DOHH2 (cell line): ENCODE data around the gene YIPF5.

Source experiments
- EZH2phosphoT487 ChIP-seq: fragments of 200-600 bp; sonication (generic); IDR thresholded peaks from 2 replicates; pipeline ENCODE4 v1.6.1; 2017; ENCODE audit warnings: borderline replicate concordance, mild to moderate bottlenecking, antibody characterized with exemption, low read length, moderate library complexity, mixed read lengths
- TF ChIP-seq, protein P1 (sequence below): fragments of 200-600 bp; sonication (generic); IDR thresholded peaks from one replicate; pipeline ENCODE4 v1.5.1; 2014; ENCODE audit warnings: antibody characterized with exemption, mild to moderate bottlenecking, low read depth, low read length; ENCODE audit not compliant: poor library complexity, severe bottlenecking

DNA sequence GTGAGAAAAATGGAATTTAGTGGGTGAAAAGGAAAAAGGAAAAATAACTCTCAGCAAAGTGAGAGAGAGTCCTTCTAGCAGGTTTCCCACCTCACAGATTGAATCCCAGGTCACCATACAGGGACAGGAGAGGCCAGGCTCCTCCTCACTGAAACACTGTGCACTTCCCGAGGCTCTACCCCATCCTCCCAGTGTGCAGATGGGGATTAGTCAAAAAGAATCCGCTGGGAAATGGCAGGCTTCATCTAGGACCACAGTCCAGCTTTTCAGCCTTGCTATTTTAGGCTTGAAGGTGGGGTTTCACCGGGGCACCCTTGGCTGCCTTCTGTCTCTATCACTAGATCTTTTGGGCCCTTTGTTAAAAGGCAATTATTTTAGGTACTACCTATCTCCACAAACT is 47.8 kb downstream of the YIPF5 start:
- TF ChIP-seq, protein P1, sequence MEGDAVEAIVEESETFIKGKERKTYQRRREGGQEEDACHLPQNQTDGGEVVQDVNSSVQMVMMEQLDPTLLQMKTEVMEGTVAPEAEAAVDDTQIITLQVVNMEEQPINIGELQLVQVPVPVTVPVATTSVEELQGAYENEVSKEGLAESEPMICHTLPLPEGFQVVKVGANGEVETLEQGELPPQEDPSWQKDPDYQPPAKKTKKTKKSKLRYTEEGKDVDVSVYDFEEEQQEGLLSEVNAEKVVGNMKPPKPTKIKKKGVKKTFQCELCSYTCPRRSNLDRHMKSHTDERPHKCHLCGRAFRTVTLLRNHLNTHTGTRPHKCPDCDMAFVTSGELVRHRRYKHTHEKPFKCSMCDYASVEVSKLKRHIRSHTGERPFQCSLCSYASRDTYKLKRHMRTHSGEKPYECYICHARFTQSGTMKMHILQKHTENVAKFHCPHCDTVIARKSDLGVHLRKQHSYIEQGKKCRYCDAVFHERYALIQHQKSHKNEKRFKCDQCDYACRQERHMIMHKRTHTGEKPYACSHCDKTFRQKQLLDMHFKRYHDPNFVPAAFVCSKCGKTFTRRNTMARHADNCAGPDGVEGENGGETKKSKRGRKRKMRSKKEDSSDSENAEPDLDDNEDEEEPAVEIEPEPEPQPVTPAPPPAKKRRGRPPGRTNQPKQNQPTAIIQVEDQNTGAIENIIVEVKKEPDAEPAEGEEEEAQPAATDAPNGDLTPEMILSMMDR = no peak
- no peak for TF ChIP-seq EZH2phosphoT487
